GOT3 (cell line): ENCODE data around the gene CASP8AP2.
"Not testable (repeated sequence)": the region's sequence is repeated elsewhere in the genome, so short reads cannot be mapped to it uniquely, and the experiment has no call there.

Source experiments
- DNase-seq: peaks from one replicate; lab custom pipeline; 2025; ENCODE audit warnings: mixed read lengths; lab: John Stamatoyannopoulos, UW

Gene CASP8AP2

GRCh38 chr6:89826029-89826528 is 3.6 kb upstream of the CASP8AP2 start:
- no peak for DNase-seq

GRCh38 chr6:89828475-89828987 is 1.1 kb upstream of the CASP8AP2 start:
- not testable (repeated sequence) for DNase-seq

GRCh38 chr6:89828988-89829471 is 650 bp upstream of the CASP8AP2 start:
- DNase-seq: no peak

GRCh38 chr6:89830170-89830809 is 610 bp downstream of the CASP8AP2 start:
- DNase-seq: no peak

- no peak for DNase-seq
Measured at GRCh38 chr6:89834884-89835792, 5.5 kb downstream of the CASP8AP2 start.

- DNase-seq: no peak
Measured at GRCh38 chr6:89836639-89837222, 7.1 kb downstream of the CASP8AP2 start.

- no peak for DNase-seq
Measured at GRCh38 chr6:89840538-89840937, 10.9 kb downstream of the CASP8AP2 start.

GRCh38 chr6:89842228-89842627 is 12.5 kb downstream of the CASP8AP2 start:
- DNase-seq: no peak

GRCh38 chr6:89843070-89843469 is 13.4 kb downstream of the CASP8AP2 start:
- DNase-seq: no peak

- DNase-seq: not testable (repeated sequence)
Measured at GRCh38 chr6:89847513-89847912, 17.8 kb downstream of the CASP8AP2 start.

GRCh38 chr6:89853068-89853467 is 23.4 kb downstream of the CASP8AP2 start:
- no peak for DNase-seq

GRCh38 chr6:89858041-89858440 is 28.4 kb downstream of the CASP8AP2 start:
- no peak for DNase-seq

- no peak for DNase-seq
Measured at GRCh38 chr6:89859744-89860143, 30.1 kb downstream of the CASP8AP2 start.

GRCh38 chr6:89862273-89862672 is 32.6 kb downstream of the CASP8AP2 start:
- DNase-seq: no peak

GRCh38 chr6:89862698-89863097 is 33.0 kb downstream of the CASP8AP2 start:
- DNase-seq: no peak

GRCh38 chr6:89866024-89866678 is 36.5 kb downstream of the CASP8AP2 start:
- no peak for DNase-seq

GRCh38 chr6:89873721-89874120 is 44.0 kb downstream of the CASP8AP2 start:
- no peak for DNase-seq

- no peak for DNase-seq
Measured at GRCh38 chr6:89874438-89874837, 44.8 kb downstream of the CASP8AP2 start.

- DNase-seq: no peak
Measured at GRCh38 chr6:89886378-89887120, 56.9 kb downstream of the CASP8AP2 start.

GRCh38 chr6:89887452-89888137 is 57.9 kb downstream of the CASP8AP2 start:
- DNase-seq: no peak
